ENCODE data around the gene FGFBP1.

FGFBP1 gene

DNA sequence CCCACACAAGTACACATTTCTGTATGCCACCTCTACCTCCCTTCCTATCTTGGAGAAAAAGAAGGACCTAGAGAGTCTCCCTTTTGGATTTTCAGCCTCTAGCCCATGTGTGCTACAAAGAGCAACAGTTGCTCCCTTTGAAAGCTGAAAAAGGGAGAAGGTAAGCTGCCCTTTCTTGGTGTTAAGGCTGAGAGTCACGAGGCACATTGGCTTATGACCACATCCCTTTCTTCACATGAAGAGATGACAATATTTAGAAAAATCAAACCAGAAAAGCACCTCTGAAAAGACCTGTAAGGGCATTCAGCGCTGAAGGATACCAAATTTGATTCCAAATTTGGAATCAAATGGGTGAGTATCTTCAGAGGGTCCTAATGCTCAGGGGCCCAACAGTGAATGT, 6.4 kb upstream of the FGFBP1 start:
- TF ChIP-seq, protein P1, sequence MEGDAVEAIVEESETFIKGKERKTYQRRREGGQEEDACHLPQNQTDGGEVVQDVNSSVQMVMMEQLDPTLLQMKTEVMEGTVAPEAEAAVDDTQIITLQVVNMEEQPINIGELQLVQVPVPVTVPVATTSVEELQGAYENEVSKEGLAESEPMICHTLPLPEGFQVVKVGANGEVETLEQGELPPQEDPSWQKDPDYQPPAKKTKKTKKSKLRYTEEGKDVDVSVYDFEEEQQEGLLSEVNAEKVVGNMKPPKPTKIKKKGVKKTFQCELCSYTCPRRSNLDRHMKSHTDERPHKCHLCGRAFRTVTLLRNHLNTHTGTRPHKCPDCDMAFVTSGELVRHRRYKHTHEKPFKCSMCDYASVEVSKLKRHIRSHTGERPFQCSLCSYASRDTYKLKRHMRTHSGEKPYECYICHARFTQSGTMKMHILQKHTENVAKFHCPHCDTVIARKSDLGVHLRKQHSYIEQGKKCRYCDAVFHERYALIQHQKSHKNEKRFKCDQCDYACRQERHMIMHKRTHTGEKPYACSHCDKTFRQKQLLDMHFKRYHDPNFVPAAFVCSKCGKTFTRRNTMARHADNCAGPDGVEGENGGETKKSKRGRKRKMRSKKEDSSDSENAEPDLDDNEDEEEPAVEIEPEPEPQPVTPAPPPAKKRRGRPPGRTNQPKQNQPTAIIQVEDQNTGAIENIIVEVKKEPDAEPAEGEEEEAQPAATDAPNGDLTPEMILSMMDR (conservative IDR thresholded peaks at IDR 0.05), result no peak
- H3K27ac ChIP-seq, result no peak overlapping the region

GRCh38 chr4:15942283-15942682, 3.7 kb upstream of the FGFBP1 start:
- TF ChIP-seq, protein P1 (conservative IDR thresholded peaks at IDR 0.05), result no peak
- no peak overlapping the region for H3K27ac ChIP-seq

DNA sequence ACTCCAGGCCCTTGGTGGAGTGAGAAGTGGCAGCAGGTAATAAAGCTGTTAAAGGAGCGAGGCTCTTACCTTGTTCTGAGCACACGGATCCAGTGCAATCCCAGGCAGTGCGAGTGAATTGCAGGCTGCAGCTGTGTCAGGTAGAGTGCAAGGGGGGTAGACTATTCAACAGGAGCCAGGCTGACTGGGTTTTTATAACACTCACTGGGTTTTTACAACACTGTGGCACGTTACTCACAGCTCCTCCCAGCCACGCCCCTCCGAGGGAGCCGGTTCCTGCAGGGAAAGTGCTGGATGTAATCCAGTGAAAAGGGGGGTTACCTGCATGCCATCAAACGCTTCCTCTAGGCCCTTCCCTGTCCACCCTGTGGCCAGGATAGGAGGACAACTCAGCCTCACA, 358 bp downstream of the FGFBP1 start:
- H3K27ac ChIP-seq, result no peak overlapping the region
- TF ChIP-seq, protein P1 (conservative IDR thresholded peaks at IDR 0.05), result no peak

DNA sequence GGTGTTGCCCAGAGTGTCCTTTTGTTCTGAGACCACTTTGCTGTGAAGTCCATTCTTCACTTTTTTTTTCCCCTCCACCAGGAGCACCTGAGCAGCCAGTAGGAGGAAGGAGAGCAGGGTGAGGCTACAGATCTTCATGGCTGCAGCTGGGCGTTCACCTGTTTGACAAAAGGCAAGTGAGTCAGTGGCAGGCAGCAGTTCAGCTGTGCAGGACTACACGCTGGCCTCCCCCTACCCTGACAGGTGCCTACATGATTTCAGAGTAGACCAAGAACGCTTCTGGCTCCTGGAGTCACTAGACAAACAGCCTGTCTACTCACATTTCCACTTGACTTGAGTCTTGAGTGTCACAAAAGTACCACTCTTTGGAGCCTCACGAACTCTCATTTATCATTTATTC, 2.0 kb downstream of the FGFBP1 start:
- H3K27ac ChIP-seq, result no peak overlapping the region
- TF ChIP-seq, protein P1 (conservative IDR thresholded peaks at IDR 0.05), result no peak

DNA sequence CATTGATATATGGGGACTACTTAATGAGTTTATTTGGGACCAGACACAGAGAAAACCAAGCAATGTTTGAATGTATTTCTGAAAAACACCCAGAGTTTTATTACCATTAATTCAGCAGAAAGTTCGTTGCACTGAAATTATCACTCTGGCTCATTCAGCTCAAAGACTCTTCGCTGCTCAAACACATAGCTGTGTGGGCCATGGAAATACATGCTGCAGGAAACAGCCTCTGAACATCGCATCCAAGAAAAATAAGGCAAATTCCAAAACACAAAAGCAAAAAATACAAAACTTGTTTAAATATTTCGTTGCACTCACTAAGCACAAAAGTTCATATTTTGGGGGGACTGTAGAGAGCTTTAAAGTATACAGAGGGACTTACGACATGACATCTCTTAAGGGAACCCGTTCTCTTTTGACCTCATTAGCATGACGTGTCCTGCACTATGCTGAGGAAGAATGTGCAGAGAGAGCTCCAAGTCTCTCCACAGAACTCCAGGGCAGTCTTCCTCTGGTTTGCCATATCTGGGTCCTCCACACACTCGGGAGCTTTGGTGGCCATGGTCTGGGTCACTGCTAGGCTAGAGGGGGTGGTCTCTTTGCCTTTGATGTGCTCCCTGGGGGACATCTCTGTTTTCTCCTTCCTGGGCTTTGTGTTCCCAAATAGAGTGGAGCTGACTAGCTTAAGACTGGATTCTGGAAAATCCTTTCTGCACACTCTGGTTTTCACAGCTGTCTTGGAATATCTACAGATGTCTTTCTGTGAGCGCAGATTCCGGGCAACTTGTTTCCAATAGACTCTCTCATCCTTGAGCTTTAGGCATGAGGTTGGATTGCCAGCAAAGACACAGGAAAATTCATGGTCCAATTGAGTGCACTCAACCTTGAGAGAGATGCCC, 2.8 kb downstream of the FGFBP1 start:
- H3K27ac ChIP-seq, result no peak overlapping the region
- TF ChIP-seq, protein P1 (conservative IDR thresholded peaks at IDR 0.05), result no peak

DNA sequence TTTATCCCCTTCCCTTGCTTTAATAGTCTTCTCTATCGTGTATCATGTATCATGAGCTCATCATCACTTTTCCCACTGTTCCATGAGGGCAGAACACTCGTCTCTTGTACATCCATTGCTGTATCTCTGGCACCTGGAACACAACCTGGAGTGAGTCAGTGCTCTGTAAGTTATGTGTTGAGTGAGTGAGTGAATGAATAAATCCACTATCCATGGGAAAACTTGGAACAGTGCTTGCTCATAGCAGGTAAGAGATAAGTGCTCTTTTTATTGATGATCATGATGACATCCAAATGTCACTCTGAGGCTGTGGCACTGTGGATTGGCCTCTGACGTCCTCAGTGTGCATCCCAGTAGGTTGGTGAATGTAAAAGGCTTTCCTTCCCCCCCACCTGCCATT, 4.3 kb downstream of the FGFBP1 start:
- TF ChIP-seq, protein P1 (conservative IDR thresholded peaks at IDR 0.05), result no peak
- H3K27ac ChIP-seq, result no peak overlapping the region

- TF ChIP-seq, protein P1 (conservative IDR thresholded peaks at IDR 0.05), result no peak
- H3K27ac ChIP-seq, result no peak overlapping the region
These were observed 6.9 kb downstream of the FGFBP1 start for GRCh38 chr4:15931451-15932210.

Measured in VCaP (cell line).